Colonic mucosa (tissue), 4 donors: ENCODE data around the gene RAD51B. TPM values are rescaled to one million over a fixed set of nuclear protein-coding genes. Genes with fewer than 3 reads are reported as not detected.

ENCODE experiments used
- DNase-seq: peaks from one replicate; pipeline ENCODE4 v3.0.0-alpha.2; 2020
- H3K27ac ChIP-seq: fragments of 200-600 bp; one replicate; pipeline ENCODE4 v1.8.0; 2021
- H3K27me3 ChIP-seq: fragments of 200-600 bp; one replicate; pipeline ENCODE4 v1.8.0; 2021
- H3K36me3 ChIP-seq: fragments of 200-600 bp; one replicate; pipeline ENCODE4 v1.8.0; 2021
- H3K4me1 ChIP-seq: fragments of 200-600 bp; one replicate; pipeline ENCODE4 v1.8.0; 2021; ENCODE audit warnings: mild to moderate bottlenecking
- H3K4me3 ChIP-seq: fragments of 200-600 bp; one replicate; pipeline ENCODE4 v1.8.0; 2021
- H3K9ac ChIP-seq, 2 donors: one replicate each; pipeline ENCODE4 v1.7.0; 2013; ENCODE audit warnings: control low read depth in 2 of 2, low read depth in 2 of 2, low read length in 2 of 2
- H3K9me3 ChIP-seq: fragments of 200-600 bp; one replicate; pipeline ENCODE4 v1.8.0; 2021
- intact Hi-C: fragments of 100-400 bp; cut with DNase I; formaldehyde crosslinking; loops from one replicate; pipeline ENCODE4 v1.14.1; 2022
- total RNA-seq, 2 donors: library from RNA; stranded (reverse); fragmentation: NEBNext Ultra II Directional in 1 of 2; extraction: Animal tissue kit (Norgen Biotek cat#: 25700) in 1 of 2; gene quantifications; one replicate each; pipeline ENCODE4 v1.2.1, GENCODE V29; 2021
- TF ChIP-seq, protein P1 (sequence below): fragments of 200-600 bp; IDR thresholded peaks from one replicate; pipeline ENCODE4 v1.8.0; 2022; ENCODE audit warnings: antibody characterized with exemption, mild to moderate bottlenecking
- donor health status: healthy.
- donor health status: DM: no; HTN: no; CAD: no.
- donor health status: DM: no; HTN: no; CAD: no.

The RAD51B gene
- total RNA-seq, 2 donors from 2014 or later: 12.7 to 22.0 TPM

GRCh38 chr14:68320495-68320894, 500.9 kb downstream of the RAD51B start:
- Histone ChIP-seq H3K4me3 (no peak overlapping the region), H3K27me3 (no peaks in the 10 kb centered on the region), H3K9ac (no peak overlapping the region), H3K36me3 (no peaks in the 10 kb centered on the region), H3K4me1 (no peaks in the 10 kb centered on the region), H3K9me3 (no peaks in the 10 kb centered on the region), H3K27ac (no peak overlapping the region)
- intact Hi-C loops: no loop called here
- TF ChIP-seq, protein P1, sequence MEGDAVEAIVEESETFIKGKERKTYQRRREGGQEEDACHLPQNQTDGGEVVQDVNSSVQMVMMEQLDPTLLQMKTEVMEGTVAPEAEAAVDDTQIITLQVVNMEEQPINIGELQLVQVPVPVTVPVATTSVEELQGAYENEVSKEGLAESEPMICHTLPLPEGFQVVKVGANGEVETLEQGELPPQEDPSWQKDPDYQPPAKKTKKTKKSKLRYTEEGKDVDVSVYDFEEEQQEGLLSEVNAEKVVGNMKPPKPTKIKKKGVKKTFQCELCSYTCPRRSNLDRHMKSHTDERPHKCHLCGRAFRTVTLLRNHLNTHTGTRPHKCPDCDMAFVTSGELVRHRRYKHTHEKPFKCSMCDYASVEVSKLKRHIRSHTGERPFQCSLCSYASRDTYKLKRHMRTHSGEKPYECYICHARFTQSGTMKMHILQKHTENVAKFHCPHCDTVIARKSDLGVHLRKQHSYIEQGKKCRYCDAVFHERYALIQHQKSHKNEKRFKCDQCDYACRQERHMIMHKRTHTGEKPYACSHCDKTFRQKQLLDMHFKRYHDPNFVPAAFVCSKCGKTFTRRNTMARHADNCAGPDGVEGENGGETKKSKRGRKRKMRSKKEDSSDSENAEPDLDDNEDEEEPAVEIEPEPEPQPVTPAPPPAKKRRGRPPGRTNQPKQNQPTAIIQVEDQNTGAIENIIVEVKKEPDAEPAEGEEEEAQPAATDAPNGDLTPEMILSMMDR: no peak
- DNase-seq: no peak

GRCh38 chr14:68322940-68323620, 503.5 kb downstream of the RAD51B start:
- no peak for DNase-seq
- no peaks in the 10 kb centered on the region for H3K9me3 ChIP-seq
- no peaks in the 10 kb centered on the region for H3K36me3 ChIP-seq
- no peaks in the 10 kb centered on the region for H3K4me1 ChIP-seq
- no peak overlapping the region for H3K27ac ChIP-seq
- H3K4me3 ChIP-seq: no peak overlapping the region
- intact Hi-C loops: no loop called here
- TF ChIP-seq, protein P1: no peak
- H3K27me3 ChIP-seq: no peaks in the 10 kb centered on the region
- H3K9ac ChIP-seq: no peak overlapping the region

GRCh38 chr14:68325267-68325807, 505.8 kb downstream of the RAD51B start:
- intact Hi-C loops: no loop called here
- TF ChIP-seq, protein P1: no peak
- H3K9ac ChIP-seq: no peak overlapping the region
- H3K4me3 ChIP-seq: no peak overlapping the region
- DNase-seq: no peak
- no peaks in the 10 kb centered on the region for H3K36me3 ChIP-seq
- H3K9me3 ChIP-seq: no peaks in the 10 kb centered on the region
- H3K27ac ChIP-seq: no peak overlapping the region
- H3K27me3 ChIP-seq: no peaks in the 10 kb centered on the region
- H3K4me1 ChIP-seq: no peaks in the 10 kb centered on the region

- intact Hi-C loops: no loop called here
- no peaks in the 10 kb centered on the region for H3K4me1 ChIP-seq
- H3K27me3 ChIP-seq: no peaks in the 10 kb centered on the region
- TF ChIP-seq, protein P1: no peak
- no peak overlapping the region for H3K27ac ChIP-seq
- H3K9ac ChIP-seq: no peak overlapping the region
- H3K9me3 ChIP-seq: no peaks in the 10 kb centered on the region
- H3K4me3 ChIP-seq: no peak overlapping the region
- no peaks in the 10 kb centered on the region for H3K36me3 ChIP-seq
- no peak for DNase-seq
These were observed 507.7 kb downstream of the RAD51B start for GRCh38 chr14:68327231-68327630.

DNA sequence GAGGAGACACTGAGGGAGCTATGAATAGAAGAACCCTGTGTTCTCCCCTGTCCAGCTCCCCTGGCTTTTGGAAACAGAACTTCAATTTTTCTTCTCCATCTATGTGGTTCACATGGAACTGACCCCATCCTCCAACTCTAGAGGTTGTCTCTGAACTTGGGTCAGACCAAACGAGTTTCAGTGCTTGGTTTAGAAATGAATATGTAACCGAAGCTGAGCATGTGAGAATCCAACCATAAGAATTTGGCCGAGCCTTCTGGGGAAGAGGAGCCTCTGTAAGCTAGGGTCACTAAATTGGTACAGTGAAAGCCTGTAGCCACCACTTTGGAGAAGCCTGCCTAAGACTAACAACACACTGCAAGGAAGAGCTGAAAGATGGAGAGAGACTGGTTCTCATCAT, 508.9 kb downstream of the RAD51B start:
- no peaks in the 10 kb centered on the region for H3K9me3 ChIP-seq
- no peaks in the 10 kb centered on the region for H3K36me3 ChIP-seq
- H3K27ac ChIP-seq: no peak overlapping the region
- intact Hi-C loops: no loop called here
- H3K4me3 ChIP-seq: no peak overlapping the region
- TF ChIP-seq, protein P1: no peak
- no peaks in the 10 kb centered on the region for H3K4me1 ChIP-seq
- no peak for DNase-seq
- no peak overlapping the region for H3K9ac ChIP-seq
- H3K27me3 ChIP-seq: no peaks in the 10 kb centered on the region
